ENCODE measurements around the gene STAM2. TPM values are rescaled to one million over a fixed set of nuclear protein-coding genes. Genes with fewer than 3 reads are reported as not detected.
"Not testable (repeated sequence)": the region's sequence is repeated elsewhere in the genome, so short reads cannot be mapped to it uniquely, and the experiment has no call there.

The STAM2 gene
- total RNA-seq, 1 donor from 2014 or later = 18.6 TPM

DNA sequence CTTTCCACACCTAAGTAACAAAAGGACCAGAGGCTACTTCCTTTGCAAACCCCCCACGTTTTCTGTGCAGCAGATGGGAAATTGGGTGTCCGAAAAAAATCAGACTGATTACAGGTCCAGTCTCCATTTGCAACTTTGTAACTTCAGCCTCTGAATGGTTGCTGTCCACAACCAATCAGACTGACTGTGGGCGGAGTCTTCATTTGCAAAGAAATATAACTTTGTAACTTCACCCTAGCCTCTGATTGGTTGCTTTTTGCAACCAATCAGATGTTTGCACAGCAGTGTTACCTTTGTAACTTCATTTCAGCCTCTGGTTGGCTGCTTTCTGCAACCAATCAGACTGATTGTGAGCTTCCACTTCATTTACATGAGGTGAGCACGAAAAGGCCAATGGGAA is 48.9 kb downstream of the STAM2 start:
- intact Hi-C loops (cut with micrococcal nuclease) = no loop called here
- Mint-ChIP-seq H3K27ac (no peak overlapping the region), H3K4me3 (no peak overlapping the region), H3K36me3 (ENCODE audit: low read depth) (peaks cover 11% of the 10 kb centered on the region), H3K27me3 (ENCODE audit: insufficient read depth) (no peaks in the 10 kb centered on the region), H3K9me3 (no peaks in the 10 kb centered on the region), H3K4me1 (ENCODE audit: low read depth) (no peaks in the 10 kb centered on the region)
- DNase-seq (ENCODE audit: low spot score) = no peak

DNA sequence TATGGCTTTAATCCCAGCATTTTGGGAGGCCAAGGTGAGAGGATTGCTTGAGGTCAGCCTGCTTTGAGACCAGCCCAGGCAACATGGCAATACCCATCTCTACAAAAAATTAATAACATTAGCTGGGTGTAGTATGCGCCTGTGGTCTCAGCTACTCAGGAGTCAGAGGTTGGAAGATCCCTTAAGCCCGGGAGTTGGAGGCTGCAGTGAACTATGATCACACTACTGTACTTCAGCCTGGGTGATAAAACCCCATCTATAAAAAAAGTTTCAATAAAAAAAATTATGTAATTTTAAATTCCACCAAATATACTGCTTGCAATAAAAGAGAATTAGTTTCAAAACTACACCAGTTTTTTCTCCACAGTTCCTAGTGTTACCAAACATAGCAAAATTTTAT is 53.4 kb downstream of the STAM2 start:
- Mint-ChIP-seq H3K9me3 (no peaks in the 10 kb centered on the region), H3K36me3 (ENCODE audit: low read depth) (peaks cover 14% of the 10 kb centered on the region), H3K27ac (no peak overlapping the region), H3K4me1 (ENCODE audit: low read depth) (no peaks in the 10 kb centered on the region), H3K27me3 (ENCODE audit: insufficient read depth) (no peaks in the 10 kb centered on the region), H3K4me3 (no peak overlapping the region)
- no peak for DNase-seq (ENCODE audit: low spot score)
- intact Hi-C loops (cut with micrococcal nuclease) = no loop called here

DNA sequence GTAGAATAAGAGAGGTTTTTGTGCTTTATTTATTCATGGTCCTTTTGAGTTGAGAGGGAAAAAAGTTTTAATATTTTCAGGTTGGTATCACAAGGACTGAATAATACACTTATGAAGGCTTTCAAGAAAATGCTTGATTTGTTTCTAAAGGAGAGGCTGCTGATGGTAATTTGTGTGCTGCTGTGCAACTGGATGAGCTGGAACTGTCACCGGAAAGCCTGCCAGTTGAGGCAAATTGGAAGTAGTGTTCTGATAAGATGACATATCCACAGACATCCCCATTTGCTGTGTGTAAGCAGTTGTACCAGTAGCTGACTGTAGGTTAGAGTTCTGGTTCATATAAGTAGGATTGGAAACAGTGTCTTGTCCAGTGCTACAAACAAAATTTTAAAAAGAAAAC is 55.1 kb downstream of the STAM2 start:
- intact Hi-C loops (cut with micrococcal nuclease) = no loop called here
- peaks cover 11% of the 10 kb centered on the region for H3K36me3 Mint-ChIP-seq (ENCODE audit: low read depth)
- H3K4me3 Mint-ChIP-seq = no peak overlapping the region
- H3K4me1 Mint-ChIP-seq (ENCODE audit: low read depth) = no peaks in the 10 kb centered on the region
- no peak for DNase-seq (ENCODE audit: low spot score)
- H3K27ac Mint-ChIP-seq = no peak overlapping the region
- no peaks in the 10 kb centered on the region for H3K9me3 Mint-ChIP-seq
- H3K27me3 Mint-ChIP-seq (ENCODE audit: insufficient read depth) = no peaks in the 10 kb centered on the region

DNA sequence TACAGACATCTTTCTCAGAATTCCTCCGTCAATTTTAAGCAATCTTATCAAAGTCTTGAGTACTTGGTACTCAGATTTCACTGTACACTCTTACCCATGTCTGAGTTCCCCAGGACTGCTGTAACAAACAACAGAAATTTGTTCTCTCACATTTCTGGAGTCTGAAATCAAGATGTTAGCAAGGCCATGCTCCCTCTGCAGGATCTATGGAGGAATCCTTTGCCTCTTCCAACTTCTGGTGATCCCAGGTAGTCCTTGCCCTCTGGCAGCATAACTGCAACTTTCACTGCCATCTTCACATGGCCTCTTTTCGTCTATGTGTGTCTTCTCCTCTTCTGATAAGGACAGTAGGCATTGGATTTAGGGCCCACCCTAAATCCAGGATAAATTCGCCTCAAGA is 59.6 kb downstream of the STAM2 start:
- Mint-ChIP-seq H3K4me3 (no peak overlapping the region), H3K4me1 (ENCODE audit: low read depth) (no peaks in the 10 kb centered on the region), H3K9me3 (peaks cover 3% of the 10 kb centered on the region), H3K27me3 (ENCODE audit: insufficient read depth) (no peaks in the 10 kb centered on the region), H3K27ac (no peak overlapping the region), H3K36me3 (ENCODE audit: low read depth) (peaks cover 2% of the 10 kb centered on the region)
- DNase-seq (ENCODE audit: low spot score) = no peak
- intact Hi-C loops (cut with micrococcal nuclease) = no loop called here

DNA sequence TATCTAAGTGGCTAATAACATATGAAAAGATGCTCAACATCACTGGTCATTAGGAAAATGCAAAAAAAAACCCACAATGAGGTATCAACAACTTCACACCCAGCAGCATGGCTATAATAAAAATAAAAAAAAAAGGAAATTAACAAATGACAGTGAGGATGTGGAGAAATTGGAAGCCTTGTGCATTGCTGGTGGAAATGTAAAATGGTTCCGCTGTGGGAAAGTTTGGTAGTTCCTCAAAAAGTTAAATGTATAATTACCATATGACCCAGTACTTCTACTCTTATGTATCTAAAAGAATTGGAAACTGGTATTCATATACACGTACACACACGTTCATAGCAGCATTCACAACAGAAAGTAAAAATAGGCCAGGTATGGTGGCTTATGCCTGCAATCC is 61.2 kb downstream of the STAM2 start:
- intact Hi-C loops (cut with micrococcal nuclease) = no loop called here

DNA sequence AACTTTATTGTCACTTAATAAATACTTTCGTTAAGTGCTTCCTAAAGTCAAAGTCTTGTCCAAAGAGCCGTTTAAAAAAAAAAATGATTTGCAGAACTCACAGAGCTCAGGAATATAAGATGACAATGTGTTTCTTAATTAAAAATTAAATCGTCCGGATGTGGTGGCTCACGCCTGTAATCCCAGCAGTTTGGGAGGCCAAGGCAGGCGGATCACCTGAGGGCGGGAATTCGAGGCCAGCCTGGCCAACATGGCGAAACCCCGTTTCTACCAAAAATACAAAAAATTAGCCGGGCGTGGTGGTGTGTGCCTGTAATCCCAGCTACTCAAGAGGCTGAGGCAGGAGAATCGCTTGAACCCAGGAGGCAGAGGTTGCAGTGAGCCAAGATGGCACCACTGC is 68.4 kb downstream of the STAM2 start:
- H3K36me3 Mint-ChIP-seq (ENCODE audit: low read depth); H3K4me1 Mint-ChIP-seq (ENCODE audit: low read depth); H3K27ac Mint-ChIP-seq; H3K9me3 Mint-ChIP-seq; DNase-seq (ENCODE audit: low spot score); intact Hi-C loops (cut with micrococcal nuclease); H3K4me3 Mint-ChIP-seq: not testable (repeated sequence)
- H3K27me3 Mint-ChIP-seq (ENCODE audit: insufficient read depth) = peaks cover 15% of the 10 kb centered on the region

More for the DNA sequence above, 61.2 kb downstream of the STAM2 start:
- no peaks in the 10 kb centered on the region for H3K4me1 Mint-ChIP-seq (ENCODE audit: low read depth)
- H3K9me3 Mint-ChIP-seq = peaks cover 3% of the 10 kb centered on the region
- H3K4me3 Mint-ChIP-seq = no peak overlapping the region
- DNase-seq (ENCODE audit: low spot score) = no peak
- no peaks in the 10 kb centered on the region for H3K27me3 Mint-ChIP-seq (ENCODE audit: insufficient read depth)
- H3K36me3 Mint-ChIP-seq (ENCODE audit: low read depth) = peaks cover 1% of the 10 kb centered on the region
- H3K27ac Mint-ChIP-seq = no peak overlapping the region

DNA sequence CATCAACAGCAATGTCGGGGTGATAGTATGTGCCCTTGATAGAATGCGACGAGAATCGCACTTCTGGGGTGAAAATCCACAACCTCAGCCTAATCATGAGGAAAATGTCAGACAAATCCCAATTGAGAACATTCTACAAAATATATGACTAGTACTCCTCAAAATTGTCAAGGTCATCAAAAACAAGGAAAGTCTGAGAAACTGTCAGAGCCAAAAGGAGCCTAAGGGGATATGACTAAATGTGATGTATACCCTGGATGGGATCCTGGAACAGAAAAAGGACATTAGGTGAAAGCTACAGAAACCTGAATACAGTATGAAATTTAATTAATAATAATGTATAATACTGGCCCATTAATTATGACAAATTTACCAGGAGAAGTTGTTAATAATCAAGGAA is 69.1 kb downstream of the STAM2 start:
- Mint-ChIP-seq H3K4me3 (no peak overlapping the region), H3K27ac (no peak overlapping the region), H3K9me3 (no peaks in the 10 kb centered on the region), H3K27me3 (ENCODE audit: insufficient read depth) (peaks cover 21% of the 10 kb centered on the region), H3K4me1 (ENCODE audit: low read depth) (no peaks in the 10 kb centered on the region), H3K36me3 (ENCODE audit: low read depth) (no peaks in the 10 kb centered on the region)
- DNase-seq (ENCODE audit: low spot score) = no peak
- intact Hi-C loops (cut with micrococcal nuclease) = no loop called here

DNA sequence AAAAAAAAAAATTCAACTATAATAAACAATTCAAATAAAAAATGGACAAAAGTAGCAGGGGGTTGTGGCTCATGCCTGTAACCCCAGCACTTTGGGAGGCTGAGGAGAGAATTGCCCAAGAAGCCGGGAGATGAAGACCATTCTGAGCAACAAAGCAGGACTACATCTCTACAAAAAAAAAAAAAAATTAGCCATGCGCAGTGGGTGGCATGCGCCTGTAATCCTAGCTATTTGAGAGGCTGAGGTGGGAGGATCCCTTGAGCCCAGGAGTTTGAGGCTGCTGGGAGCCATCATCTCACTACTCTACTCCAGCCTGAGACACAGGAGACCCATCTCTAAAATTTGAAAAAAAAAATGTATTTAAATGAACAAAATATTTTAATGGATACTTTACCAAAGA is 72.3 kb downstream of the STAM2 start:
- Mint-ChIP-seq H3K9me3 (no peaks in the 10 kb centered on the region), H3K4me1 (ENCODE audit: low read depth) (peaks cover 7% of the 10 kb centered on the region), H3K4me3 (no peak overlapping the region), H3K27me3 (ENCODE audit: insufficient read depth) (peaks cover 34% of the 10 kb centered on the region), H3K36me3 (ENCODE audit: low read depth) (no peaks in the 10 kb centered on the region), H3K27ac (no peak overlapping the region)
- DNase-seq (ENCODE audit: low spot score) = no peak
- intact Hi-C loops (cut with micrococcal nuclease) = no loop called here

DNA sequence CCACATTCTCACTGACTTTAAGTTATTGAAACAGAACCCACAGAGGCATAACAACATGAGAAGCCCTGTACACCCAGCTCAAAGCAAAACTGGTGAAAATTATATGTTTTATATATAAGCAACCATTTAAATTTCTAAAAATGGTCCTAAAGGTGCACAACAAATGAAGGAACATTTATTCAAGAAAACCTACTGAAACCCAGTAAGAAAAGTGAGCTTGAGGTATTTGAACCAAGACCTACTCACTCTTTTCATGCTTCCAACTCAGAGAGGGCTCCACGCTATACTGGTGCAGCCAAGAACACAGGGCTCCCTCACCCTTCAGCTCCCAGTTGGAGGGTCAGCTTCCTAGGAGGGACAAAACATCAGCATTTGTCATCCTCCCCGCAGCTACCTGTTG is 74.6 kb downstream of the STAM2 start:
- Mint-ChIP-seq H3K27me3 (ENCODE audit: insufficient read depth) (peaks cover 48% of the 10 kb centered on the region), H3K27ac (no peak overlapping the region), H3K4me3 (no peak overlapping the region), H3K9me3 (no peaks in the 10 kb centered on the region), H3K4me1 (ENCODE audit: low read depth) (peaks cover 18% of the 10 kb centered on the region), H3K36me3 (ENCODE audit: low read depth) (no peaks in the 10 kb centered on the region)
- DNase-seq (ENCODE audit: low spot score) = no peak
- intact Hi-C loops (cut with micrococcal nuclease) = no loop called here

DNA sequence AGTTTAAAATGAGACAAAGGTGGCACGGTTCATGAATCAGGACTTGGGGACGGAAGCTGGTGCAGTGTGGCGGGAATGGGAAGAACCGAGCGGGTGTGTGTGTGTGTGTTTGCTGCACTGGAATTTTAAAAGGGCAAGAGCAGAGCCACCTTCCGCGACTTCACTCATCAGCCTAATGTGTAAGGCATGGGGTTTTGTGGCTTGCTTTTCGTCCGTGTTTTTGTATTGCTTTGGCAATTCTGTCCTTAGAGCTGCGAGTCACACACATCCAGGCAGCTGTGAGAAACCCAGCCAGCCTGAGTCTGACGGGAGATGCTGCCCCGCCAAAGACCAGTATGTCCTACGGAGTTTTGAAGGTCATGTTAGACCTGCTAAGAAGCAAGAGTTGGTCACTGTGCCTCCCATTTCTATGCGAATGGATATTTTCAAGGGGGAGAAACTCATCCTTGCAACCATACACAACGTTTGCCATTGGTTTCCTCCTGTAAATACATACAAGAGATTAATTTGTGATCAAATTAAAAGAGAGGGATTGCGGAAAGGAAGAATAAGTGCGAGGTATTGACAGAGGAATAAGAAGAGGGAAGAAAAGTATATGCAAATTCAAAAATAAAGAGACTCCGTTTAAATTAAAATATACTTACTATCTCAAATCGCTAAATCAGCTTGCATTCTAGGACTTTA is 76.1 kb downstream of the STAM2 start:
- Mint-ChIP-seq H3K4me1 (ENCODE audit: low read depth) (peaks cover 18% of the 10 kb centered on the region), H3K36me3 (ENCODE audit: low read depth) (no peaks in the 10 kb centered on the region), H3K9me3 (no peaks in the 10 kb centered on the region), H3K27ac (peak overlapping the region; percentile 46), H3K4me3 (peak overlapping the region; percentile 84), H3K27me3 (ENCODE audit: insufficient read depth) (peaks cover 60% of the 10 kb centered on the region)
- DNase-seq (ENCODE audit: low spot score) = no peak
- intact Hi-C loops (cut with micrococcal nuclease) = loop anchor here (2.0 to 10.0 kb wide), 4 partner anchors 35 to 272 kb away; partner anchors contain the start of genes ARL5A, FMNL2 and STAM2

DNA sequence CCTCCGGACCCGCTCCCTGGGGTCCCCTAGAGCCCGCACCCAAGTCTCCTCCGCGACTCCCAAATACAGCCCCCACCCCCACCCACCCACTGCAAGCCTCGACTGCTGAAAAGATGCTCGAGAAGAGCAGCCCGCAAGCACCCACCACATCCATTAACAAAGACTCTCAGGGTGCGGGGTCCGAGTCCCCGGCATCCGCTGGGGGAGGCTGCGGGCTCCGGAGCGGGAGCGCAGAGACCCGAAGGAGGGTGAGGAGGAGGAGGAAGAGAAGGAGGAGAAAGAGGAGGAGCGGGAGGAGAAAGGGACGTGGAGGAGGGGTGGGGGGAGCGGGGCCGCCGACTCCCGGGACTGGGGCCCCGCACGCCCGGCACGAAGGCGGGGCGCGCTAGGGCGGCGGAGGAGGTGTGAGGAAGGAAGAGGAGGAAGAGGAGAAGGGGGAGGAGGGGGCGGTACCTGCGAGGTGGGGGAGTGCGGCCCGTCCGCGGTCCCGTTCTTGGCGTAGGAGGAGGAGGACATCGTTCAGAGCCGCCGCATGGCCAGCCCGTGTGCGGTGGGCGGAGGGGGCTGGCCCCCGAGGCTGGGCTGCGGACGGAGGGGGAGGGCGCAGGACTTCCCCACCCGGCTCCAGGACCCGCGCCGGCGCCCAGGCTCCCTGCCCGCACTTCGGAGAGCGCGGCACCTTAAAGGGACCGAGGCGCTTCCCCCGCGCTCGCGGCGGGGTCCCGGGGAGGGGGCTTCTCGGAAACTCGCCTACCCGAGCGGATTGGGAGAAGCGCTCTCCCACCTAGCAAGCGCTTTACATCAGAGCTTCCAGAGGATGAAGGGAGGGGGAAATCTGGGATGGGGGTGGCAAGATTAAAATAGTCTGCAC is 76.8 kb downstream of the STAM2 start, which contains the start of gene CACNB4:
CACNB4 (minus strand) TSS at position 549 of the 871 bp plus-strand sequence.
- H3K4me1 Mint-ChIP-seq (ENCODE audit: low read depth) = peaks cover 18% of the 10 kb centered on the region
- peak within 1 kb of the TSS; percentile 46 for H3K27ac Mint-ChIP-seq
- no peaks in the 10 kb centered on the region for H3K9me3 Mint-ChIP-seq
- H3K36me3 Mint-ChIP-seq (ENCODE audit: low read depth) = no peaks in the 10 kb centered on the region
- peaks cover 63% of the 10 kb centered on the region for H3K27me3 Mint-ChIP-seq (ENCODE audit: insufficient read depth)
- intact Hi-C loops (cut with micrococcal nuclease) = loop anchor here (2.0 to 10.0 kb wide), 4 partner anchors 36 to 271 kb away; partner anchors contain the start of genes ARL5A, FMNL2 and STAM2
- DNase-seq (ENCODE audit: low spot score) = no peak
- H3K4me3 Mint-ChIP-seq = peak within 1 kb of the TSS; percentile 84

DNA sequence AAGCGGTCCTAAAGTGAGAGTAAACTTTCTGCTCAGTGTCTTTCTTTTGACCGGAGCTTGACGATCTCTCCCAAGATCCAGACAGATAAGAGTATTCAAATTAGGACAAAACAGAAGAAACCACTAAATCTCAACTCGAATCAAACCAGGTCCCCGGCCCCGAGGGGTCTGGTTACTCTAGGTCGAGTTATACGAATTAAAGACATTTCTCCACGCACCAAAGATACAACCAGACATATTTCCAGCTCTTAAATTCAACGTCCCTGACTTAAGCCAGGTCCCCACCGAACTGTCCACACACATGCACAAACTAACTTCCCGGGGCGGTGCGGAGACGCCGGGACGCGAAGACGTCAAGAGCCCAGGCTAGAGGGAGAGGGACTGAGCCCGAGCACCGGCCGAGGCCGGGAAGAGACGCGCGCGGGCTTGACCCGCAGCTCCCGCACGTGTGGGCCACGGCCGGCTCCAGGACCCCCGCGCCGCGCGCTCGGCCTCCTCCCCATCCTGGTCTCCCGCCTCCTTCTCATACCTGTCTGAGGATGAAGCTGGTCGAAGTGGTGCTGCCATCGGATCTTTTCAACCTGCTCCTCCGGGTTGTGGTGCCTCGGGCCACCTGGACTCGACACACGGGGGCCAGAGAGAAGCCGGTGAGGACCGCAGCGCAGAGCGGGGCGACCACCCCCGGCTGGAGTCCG is 77.6 kb downstream of the STAM2 start:
- intact Hi-C loops (cut with micrococcal nuclease) = loop anchor here (2.0 to 10.0 kb wide), 4 partner anchors 37 to 271 kb away; partner anchors contain the start of genes ARL5A, FMNL2 and STAM2
- Mint-ChIP-seq H3K36me3 (ENCODE audit: low read depth) (no peaks in the 10 kb centered on the region), H3K27me3 (ENCODE audit: insufficient read depth) (peaks cover 64% of the 10 kb centered on the region), H3K4me1 (ENCODE audit: low read depth) (peaks cover 18% of the 10 kb centered on the region), H3K4me3 (peak overlapping the region; percentile 61), H3K9me3 (no peaks in the 10 kb centered on the region), H3K27ac (no peak overlapping the region)
- no peak for DNase-seq (ENCODE audit: low spot score)
